A549 (cell line): Measurements from ENCODE around the gene TAF9. TPM values are rescaled to one million over a fixed set of nuclear protein-coding genes. Genes with fewer than 3 reads are reported as not detected.

ENCODE experiments used
- ATAC-seq, 2 experiments: fragments of 200-7000 bp in 1 of 2; fragments of >200 bp in 1 of 2; cut with Nextera tagmentation in 1 of 2; cut with Tn5 transposase in 1 of 2; 3 replicates each; pipeline versions ENCODE4 v1.8.0 to v1.9.1; 2018 to 2020; ENCODE audit warnings: mild to moderate bottlenecking in 1 of 2, moderate library complexity in 1 of 2
- CTCF ChIA-PET: fragments of 300-600 bp; sonication (Branson Sonifier 250); formaldehyde crosslinking; extraction: SDS; loops from one replicate; lab custom pipeline; 2021; ENCODE audit warnings: antibody characterized with exemption, inconsistent platforms; lab: Yijun Ruan, JAX
- POLR2A ChIA-PET: fragments of 350-600 bp; formaldehyde crosslinking; extraction: SDS; loops from one replicate; lab custom pipeline; 2021; ENCODE audit warnings: antibody characterized with exemption, inconsistent platforms; lab: Yijun Ruan, JAX
- DNase-seq, 2 experiments: peaks; one replicate each; pipeline versions ENCODE4 v3.0.0 to v3.0.0-alpha.2; 2011 to 2016; ENCODE audit warnings: low read depth in 1 of 2, low spot score in 1 of 2
- FAIRE-seq: peaks from 2 replicates; lab custom pipeline; 2011; peaks lifted over from hg19 to GRCh38; lab: Jason Lieb, UNC
- H3K27ac ChIP-seq, 2 experiments: fragments of >200 bp; sonication (Bioruptor Twin); formaldehyde crosslinking; 3 replicates each; pipeline ENCODE4 v1.5.1; 2016 to 2017
- H3K4me1 ChIP-seq: fragments of >200 bp; sonication (Bioruptor Twin); formaldehyde crosslinking; 3 replicates; pipeline ENCODE4 v1.6.1; 2016
- H3K4me2 ChIP-seq: fragments of >200 bp; sonication (Bioruptor Twin); formaldehyde crosslinking; 3 replicates; pipeline ENCODE4 v1.6.1; 2016
- H3K4me3 ChIP-seq: fragments of >200 bp; sonication (Bioruptor Twin); formaldehyde crosslinking; 3 replicates; pipeline ENCODE4 v1.5.1; 2016
- H3K9me3 ChIP-seq: fragments of >200 bp; sonication (Bioruptor Twin); formaldehyde crosslinking; 3 replicates; pipeline ENCODE4 v1.6.1; 2016
- BCL3 ChIP-seq: fragments of >200 bp; sonication (Bioruptor Twin); formaldehyde crosslinking; IDR thresholded peaks from 3 replicates; pipeline ENCODE4 v1.6.1; 2016
- BHLHE40 ChIP-seq: IDR thresholded peaks from 2 replicates; pipeline ENCODE4 v1.6.1; 2012; ENCODE audit warnings: low read depth, low read length, inconsistent platforms
- CBX2 ChIP-seq: fragments of 200-600 bp; sonication (generic); IDR thresholded peaks from 2 replicates; pipeline ENCODE4 v1.6.1; 2016; ENCODE audit warnings: low read depth, mild to moderate bottlenecking, borderline replicate concordance
- CBX8 ChIP-seq: fragments of 200-600 bp; sonication (generic); IDR thresholded peaks from 2 replicates; pipeline ENCODE4 v1.6.1; 2016
- CHD2 ChIP-seq: fragments of 150-350 bp; IDR thresholded peaks from 2 replicates; pipeline ENCODE4 v1.6.1; 2014; ENCODE audit warnings: low read length; ENCODE audit not compliant: partially characterized antibody
- CHD4 ChIP-seq: fragments of 200-600 bp; sonication (generic); IDR thresholded peaks from 2 replicates; pipeline ENCODE4 v1.6.1; 2016; ENCODE audit warnings: antibody characterized with exemption, mild to moderate bottlenecking, borderline replicate concordance
- CTCF ChIP-seq: fragments of >200 bp; sonication (Bioruptor Twin); formaldehyde crosslinking; IDR thresholded peaks from 3 replicates; pipeline ENCODE4 v1.5.1; 2016
- ELK1 ChIP-seq: fragments of 150-350 bp; IDR thresholded peaks from 2 replicates; pipeline ENCODE4 v1.6.1; 2014; ENCODE audit warnings: low read depth, mild to moderate bottlenecking, low read length
- EP300 ChIP-seq, 2 experiments: fragments of >200 bp; sonication (Bioruptor Twin); formaldehyde crosslinking; IDR thresholded peaks; 2 replicates in 1 of 2; 3 replicates in 1 of 2; pipeline ENCODE4 v1.6.1; 2016 to 2017
- GATA3 ChIP-seq: IDR thresholded peaks from 2 replicates; pipeline ENCODE4 v1.6.1; 2012; ENCODE audit warnings: borderline replicate concordance
- HDAC2 ChIP-seq: fragments of 200-600 bp; sonication (generic); IDR thresholded peaks from 2 replicates; pipeline ENCODE4 v1.6.1; 2016
- HEYL ChIP-seq: fragments of 250-450 bp; sonication (Bioruptor Pico); IDR thresholded peaks from 2 replicates; pipeline ENCODE4 v1.8.0; 2021; ENCODE audit warnings: mild to moderate bottlenecking, moderate library complexity
- MAFK ChIP-seq: fragments of 450-650 bp; IDR thresholded peaks from 2 replicates; pipeline ENCODE4 v1.6.1; 2014; ENCODE audit not compliant: partially characterized antibody
- MAZ ChIP-seq: fragments of 150-350 bp; IDR thresholded peaks from 2 replicates; pipeline ENCODE4 v1.6.1; 2014; ENCODE audit warnings: antibody characterized with exemption, low read depth, low read length, borderline replicate concordance
- NPAS2 ChIP-seq: fragments of 250-450 bp; sonication (Bioruptor Pico); IDR thresholded peaks from 2 replicates; pipeline ENCODE4 v1.8.0; 2022; ENCODE audit warnings: mild to moderate bottlenecking, moderate library complexity, borderline replicate concordance
- PBX3 ChIP-seq: IDR thresholded peaks from 2 replicates; pipeline ENCODE4 v1.6.1; 2012
- RARB ChIP-seq: fragments of 250-450 bp; sonication (Bioruptor Pico); IDR thresholded peaks from 2 replicates; pipeline ENCODE4 v1.8.0; 2021; ENCODE audit warnings: mild to moderate bottlenecking, moderate library complexity
- SREBF2 ChIP-seq: fragments of 450-650 bp; IDR thresholded peaks from 2 replicates; pipeline ENCODE4 v1.6.1; 2014; ENCODE audit warnings: mild to moderate bottlenecking, moderate library complexity
- TP53 ChIP-seq: fragments of 250-450 bp; sonication (Bioruptor Pico); IDR thresholded peaks from 2 replicates; pipeline ENCODE4 v1.5.0; 2021; ENCODE audit warnings: mild to moderate bottlenecking, moderate library complexity
- ZSCAN20 ChIP-seq: fragments of 250-450 bp; sonication (Bioruptor Pico); IDR thresholded peaks from 2 replicates; pipeline ENCODE4 v1.8.0; 2022; ENCODE audit warnings: mild to moderate bottlenecking, moderate library complexity
- WGBS: methylation state at CpG from one replicate; pipeline ENCODE4 v1.1.6; 2017; ENCODE audit errors: missing lambda C conversion rate; 5-methylcytosine and 5-hydroxymethylcytosine counted together
- polyA plus RNA-seq, 4 experiments: library from polyadenylated mRNA; depleted of rRNA in 3 of 4; stranded (reverse); fragments of >200 nt; fragmentation: RNase III in 1 of 4; extraction: RNeasy Plus Mini Kit Qiagen cat#74134 plus additional on column Dnase treatment in 1 of 4; gene quantifications; 2 replicates in 3 of 4; 3 replicates in 1 of 4; pipeline ENCODE4 v1.2.3, GENCODE V29; 2011 to 2017
- TF ChIP-seq, protein P1 (sequence below): fragments of 200-600 bp; sonication (generic); IDR thresholded peaks from 2 replicates; pipeline ENCODE4 v1.6.1; 2016; ENCODE audit warnings: antibody characterized with exemption, mild to moderate bottlenecking, moderate library complexity

TAF9 gene
- polyA plus RNA-seq, 2 of the 4 experiments (the other 2 are of a cell fraction), result 112 to 269 TPM

- DNase-seq, result no peak
- no peak overlapping the region for H3K27ac ChIP-seq
- H3K4me2 ChIP-seq, result no peak overlapping the region
- ATAC-seq, result no peak
- peak; percentile 46 for FAIRE-seq
- TF ChIP-seq CHD4, result no peak
- TF ChIP-seq HDAC2, result no peak
- no peak for TF ChIP-seq TP53 (CRISPR knock-in tag)
- TF ChIP-seq EP300 (IDR thresholded peaks at IDR 0.05), result no peak
- CTCF ChIA-PET, result interaction anchor here (1.0 to 2.1 kb wide), 2 partner anchors 13 to 266 kb away, joined by 3 to 7 read pairs; partner anchors contain the start of gene SLC30A5
- no peaks in the 10 kb centered on the region for H3K9me3 ChIP-seq
- H3K4me1 ChIP-seq, result no peaks in the 10 kb centered on the region
- POLR2A ChIA-PET, result no interaction called here
- WGBS, result 85% methylated on average over 3 of the region's 3 CpGs
- no peak overlapping the region for H3K4me3 ChIP-seq
These were observed 9.6 kb downstream of the TAF9 start for GRCh38 chr5:69359699-69360098.

GRCh38 chr5:69350664-69351063, 18.7 kb downstream of the TAF9 start:
- H3K4me2 ChIP-seq, result no peak overlapping the region
- no peak overlapping the region for H3K27ac ChIP-seq
- FAIRE-seq, result no peak
- no peaks in the 10 kb centered on the region for H3K4me1 ChIP-seq
- ChIA-PET POLR2A (no interaction called here), CTCF (no interaction called here)
- DNase-seq, result no peak
- TF ChIP-seq BHLHE40, result no peak
- no peak for TF ChIP-seq CBX2
- no peak for TF ChIP-seq ELK1
- no peak for TF ChIP-seq SREBF2
- TF ChIP-seq, protein P1, sequence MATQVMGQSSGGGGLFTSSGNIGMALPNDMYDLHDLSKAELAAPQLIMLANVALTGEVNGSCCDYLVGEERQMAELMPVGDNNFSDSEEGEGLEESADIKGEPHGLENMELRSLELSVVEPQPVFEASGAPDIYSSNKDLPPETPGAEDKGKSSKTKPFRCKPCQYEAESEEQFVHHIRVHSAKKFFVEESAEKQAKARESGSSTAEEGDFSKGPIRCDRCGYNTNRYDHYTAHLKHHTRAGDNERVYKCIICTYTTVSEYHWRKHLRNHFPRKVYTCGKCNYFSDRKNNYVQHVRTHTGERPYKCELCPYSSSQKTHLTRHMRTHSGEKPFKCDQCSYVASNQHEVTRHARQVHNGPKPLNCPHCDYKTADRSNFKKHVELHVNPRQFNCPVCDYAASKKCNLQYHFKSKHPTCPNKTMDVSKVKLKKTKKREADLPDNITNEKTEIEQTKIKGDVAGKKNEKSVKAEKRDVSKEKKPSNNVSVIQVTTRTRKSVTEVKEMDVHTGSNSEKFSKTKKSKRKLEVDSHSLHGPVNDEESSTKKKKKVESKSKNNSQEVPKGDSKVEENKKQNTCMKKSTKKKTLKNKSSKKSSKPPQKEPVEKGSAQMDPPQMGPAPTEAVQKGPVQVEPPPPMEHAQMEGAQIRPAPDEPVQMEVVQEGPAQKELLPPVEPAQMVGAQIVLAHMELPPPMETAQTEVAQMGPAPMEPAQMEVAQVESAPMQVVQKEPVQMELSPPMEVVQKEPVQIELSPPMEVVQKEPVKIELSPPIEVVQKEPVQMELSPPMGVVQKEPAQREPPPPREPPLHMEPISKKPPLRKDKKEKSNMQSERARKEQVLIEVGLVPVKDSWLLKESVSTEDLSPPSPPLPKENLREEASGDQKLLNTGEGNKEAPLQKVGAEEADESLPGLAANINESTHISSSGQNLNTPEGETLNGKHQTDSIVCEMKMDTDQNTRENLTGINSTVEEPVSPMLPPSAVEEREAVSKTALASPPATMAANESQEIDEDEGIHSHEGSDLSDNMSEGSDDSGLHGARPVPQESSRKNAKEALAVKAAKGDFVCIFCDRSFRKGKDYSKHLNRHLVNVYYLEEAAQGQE, result no peak
- no peak for TF ChIP-seq ZSCAN20 (CRISPR knock-in tag)
- no peak for TF ChIP-seq NPAS2 (CRISPR knock-in tag)
- TF ChIP-seq BCL3, result no peak
- no peak for TF ChIP-seq CBX8
- TF ChIP-seq RARB, result no peak
- no peak for TF ChIP-seq MAFK
- no peak for TF ChIP-seq GATA3
- TF ChIP-seq CHD4, result no peak
- no peak for TF ChIP-seq MAZ
- TF ChIP-seq CHD2, result no peak
- no peak for TF ChIP-seq EP300 (IDR thresholded peaks at IDR 0.05)
- no peak for TF ChIP-seq PBX3
- TF ChIP-seq HEYL (CRISPR knock-in tag), result no peak
- no peak for TF ChIP-seq CTCF
- H3K9me3 ChIP-seq, result no peaks in the 10 kb centered on the region
- H3K4me3 ChIP-seq, result no peak overlapping the region
- ATAC-seq, result no peak
